Muscle layer of colon (tissue), 2 donors: ENCODE measurements around the gene PLEKHA4.
A peak's percentile ranks its signal among the peaks of the same experiment; 100 is the strongest.
"Not testable (repeated sequence)": the region's sequence is repeated elsewhere in the genome, so short reads cannot be mapped to it uniquely, and the experiment has no call there.

ENCODE experiments used
- H3K27ac ChIP-seq: one replicate; pipeline ENCODE4 v1.7.0; 2013; ENCODE audit warnings: low read depth, mild to moderate bottlenecking, low read length, moderate library complexity
- H3K27me3 ChIP-seq, 2 donors: one replicate each; pipeline ENCODE4 v1.7.0; 2013; ENCODE audit warnings: low read length in 2 of 2, mild to moderate bottlenecking in 2 of 2; ENCODE audit not compliant: insufficient read depth in 2 of 2, control insufficient read depth in 1 of 2
- H3K36me3 ChIP-seq: one replicate; pipeline ENCODE4 v1.7.0; 2013; ENCODE audit warnings: mild to moderate bottlenecking, low read length; ENCODE audit not compliant: insufficient read depth
- H3K4me1 ChIP-seq: one replicate; pipeline ENCODE4 v1.7.0; 2013; ENCODE audit warnings: mild to moderate bottlenecking, low read length; ENCODE audit not compliant: insufficient read depth
- H3K4me3 ChIP-seq, 2 donors: one replicate each; pipeline ENCODE4 v1.7.0; 2013; ENCODE audit warnings: low read length in 2 of 2, low read depth in 1 of 2, mild to moderate bottlenecking in 1 of 2, moderate library complexity in 1 of 2
- H3K9ac ChIP-seq: one replicate; pipeline ENCODE4 v1.7.0; 2013; ENCODE audit warnings: low read length
- H3K9me3 ChIP-seq: one replicate; pipeline ENCODE4 v1.7.0; 2013; ENCODE audit warnings: mild to moderate bottlenecking, low read length
- donor health status: abdominal sarcoma.
- donor health status: Adenocarcinoma of cecum.

The PLEKHA4 gene

GRCh38 chr19:48856921-48857320, 11.5 kb downstream of the PLEKHA4 start:
- no peak overlapping the region for H3K27ac ChIP-seq
- no peaks in the 10 kb centered on the region for H3K36me3 ChIP-seq
- no peak overlapping the region for H3K4me3 ChIP-seq
- no peak overlapping the region for H3K9ac ChIP-seq
- no peaks in the 10 kb centered on the region for H3K27me3 ChIP-seq
- no peaks in the 10 kb centered on the region for H3K4me1 ChIP-seq
- no peaks in the 10 kb centered on the region for H3K9me3 ChIP-seq

- no peak overlapping the region for H3K27ac ChIP-seq
- no peaks in the 10 kb centered on the region for H3K9me3 ChIP-seq
These were observed 14.3 kb downstream of the PLEKHA4 start for GRCh38 chr19:48854103-48854502.

GRCh38 chr19:48853483-48853882, 14.9 kb downstream of the PLEKHA4 start:
- H3K36me3 ChIP-seq, result no peaks in the 10 kb centered on the region
- no peak overlapping the region for H3K27ac ChIP-seq
- no peak overlapping the region for H3K9ac ChIP-seq
- no peaks in the 10 kb centered on the region for H3K27me3 ChIP-seq
- H3K4me1 ChIP-seq, result no peaks in the 10 kb centered on the region
- no peaks in the 10 kb centered on the region for H3K9me3 ChIP-seq
- no peak overlapping the region for H3K4me3 ChIP-seq

More at GRCh38 chr19:48854103-48854502, 14.3 kb downstream of the PLEKHA4 start:
- Histone ChIP-seq H3K4me1 (no peaks in the 10 kb centered on the region), H3K4me3 (no peak overlapping the region), H3K27me3 (no peaks in the 10 kb centered on the region), H3K9ac (no peak overlapping the region), H3K36me3 (no peaks in the 10 kb centered on the region)

- Histone ChIP-seq H3K4me3 (no peak overlapping the region), H3K9me3 (no peaks in the 10 kb centered on the region), H3K27me3 (no peaks in the 10 kb centered on the region), H3K27ac (no peak overlapping the region), H3K9ac (no peak overlapping the region), H3K4me1 (no peaks in the 10 kb centered on the region), H3K36me3 (no peaks in the 10 kb centered on the region)
These were observed 16.1 kb downstream of the PLEKHA4 start for GRCh38 chr19:48852292-48852691.

GRCh38 chr19:48846659-48847058, 21.8 kb downstream of the PLEKHA4 start:
- not testable (repeated sequence) for H3K36me3 ChIP-seq

GRCh38 chr19:48845384-48845783, 23.0 kb downstream of the PLEKHA4 start:
- H3K36me3 ChIP-seq, result peaks cover 4% of the 10 kb centered on the region
- no peaks in the 10 kb centered on the region for H3K9me3 ChIP-seq
- no peaks in the 10 kb centered on the region for H3K4me1 ChIP-seq
- H3K27ac ChIP-seq, result no peak overlapping the region
- no peak overlapping the region for H3K9ac ChIP-seq
- no peak overlapping the region for H3K4me3 ChIP-seq
- no peaks in the 10 kb centered on the region for H3K27me3 ChIP-seq

More at GRCh38 chr19:48846659-48847058, 21.8 kb downstream of the PLEKHA4 start:
- not testable (repeated sequence) for H3K9me3 ChIP-seq, H3K4me3 ChIP-seq, H3K9ac ChIP-seq, H3K27ac ChIP-seq, H3K4me1 ChIP-seq, H3K27me3 ChIP-seq

GRCh38 chr19:48844472-48844871, 23.9 kb downstream of the PLEKHA4 start:
- no peaks in the 10 kb centered on the region for H3K27me3 ChIP-seq
- no peak overlapping the region for H3K4me3 ChIP-seq
- no peaks in the 10 kb centered on the region for H3K9me3 ChIP-seq
- peaks cover 4% of the 10 kb centered on the region for H3K36me3 ChIP-seq
- no peak overlapping the region for H3K9ac ChIP-seq
- no peak overlapping the region for H3K27ac ChIP-seq
- H3K4me1 ChIP-seq, result no peaks in the 10 kb centered on the region

- peaks cover 4% of the 10 kb centered on the region for H3K36me3 ChIP-seq
- no peaks in the 10 kb centered on the region for H3K4me1 ChIP-seq
- H3K27me3 ChIP-seq, result no peaks in the 10 kb centered on the region
- no peak overlapping the region for H3K4me3 ChIP-seq
- no peak overlapping the region for H3K27ac ChIP-seq
- no peaks in the 10 kb centered on the region for H3K9me3 ChIP-seq
- H3K9ac ChIP-seq, result no peak overlapping the region
These were observed 25.6 kb downstream of the PLEKHA4 start for GRCh38 chr19:48842789-48843162.

- Histone ChIP-seq H3K27ac (no peak overlapping the region), H3K9me3 (no peaks in the 10 kb centered on the region), H3K4me1 (no peaks in the 10 kb centered on the region), H3K9ac (no peak overlapping the region), H3K36me3 (peaks cover 4% of the 10 kb centered on the region), H3K27me3 (no peaks in the 10 kb centered on the region), H3K4me3 (no peak overlapping the region)
These were observed 26.8 kb downstream of the PLEKHA4 start for GRCh38 chr19:48841571-48841970.

GRCh38 chr19:48841047-48841446, 27.4 kb downstream of the PLEKHA4 start:
- Histone ChIP-seq H3K9ac (no peak overlapping the region), H3K4me1 (peaks cover 4% of the 10 kb centered on the region), H3K27me3 (no peaks in the 10 kb centered on the region), H3K27ac (no peak overlapping the region), H3K4me3 (no peak overlapping the region), H3K9me3 (no peaks in the 10 kb centered on the region), H3K36me3 (peaks cover 4% of the 10 kb centered on the region)

GRCh38 chr19:48837687-48838086, 30.7 kb downstream of the PLEKHA4 start:
- H3K4me3 ChIP-seq, result no peak overlapping the region
- no peaks in the 10 kb centered on the region for H3K36me3 ChIP-seq
- no peaks in the 10 kb centered on the region for H3K9me3 ChIP-seq
- no peak overlapping the region for H3K27ac ChIP-seq
- no peaks in the 10 kb centered on the region for H3K27me3 ChIP-seq
- H3K9ac ChIP-seq, result peak overlapping the region; percentile 80
- peaks cover 8% of the 10 kb centered on the region for H3K4me1 ChIP-seq

GRCh38 chr19:48837051-48837524, 31.3 kb downstream of the PLEKHA4 start:
- Histone ChIP-seq H3K9ac (peak overlapping the region; percentile 80), H3K36me3 (no peaks in the 10 kb centered on the region), H3K27me3 (no peaks in the 10 kb centered on the region), H3K4me3 (peak overlapping the region; percentile 25 to 53), H3K4me1 (peaks cover 8% of the 10 kb centered on the region), H3K9me3 (no peaks in the 10 kb centered on the region), H3K27ac (peak overlapping the region; percentile 80)
